Stomach (tissue), 4 donors: ENCODE data around the gene TNS3.

Experiments
- POLR2A ChIP-seq, 4 donors: fragments of 450-650 bp; IDR thresholded peaks; one replicate each; pipeline ENCODE4 v1.6.1; 2016; ENCODE audit warnings: antibody characterized with exemption in 4 of 4, control low read depth in 2 of 4, mild to moderate bottlenecking in 1 of 4, moderate library complexity in 1 of 4
- TF ChIP-seq, protein P1 (sequence below), 7 experiments: fragments of 450-650 bp in 4 of 7; fragments of 200-600 bp in 3 of 7; sonication (generic) in 3 of 7; IDR thresholded peaks; one replicate each; pipeline ENCODE4 v1.5.1; 2016 to 2019; ENCODE audit warnings: antibody characterized with exemption in 7 of 7, control low read depth in 2 of 7, mild to moderate bottlenecking in 1 of 7

DNA sequence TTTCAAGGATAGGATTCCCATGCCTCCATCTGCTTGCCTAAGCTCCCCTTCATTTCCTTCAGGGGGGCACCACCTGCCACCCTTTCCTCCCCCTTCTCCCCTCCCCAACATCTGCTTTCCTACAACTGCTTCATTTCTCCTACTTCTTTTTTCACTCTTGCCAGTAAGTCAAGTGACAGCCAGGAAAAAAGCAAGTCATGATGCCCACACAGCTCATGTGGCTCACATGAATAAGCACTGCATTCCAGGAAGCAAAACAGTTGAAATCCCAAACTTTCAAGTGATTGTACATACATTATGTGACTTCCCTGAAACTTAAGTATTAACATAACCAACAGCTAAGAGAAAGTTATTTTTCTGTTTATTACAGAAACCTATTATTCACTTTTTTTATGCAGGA lies 78.6 kb downstream of the TNS3 start:
- TF ChIP-seq, protein P1, sequence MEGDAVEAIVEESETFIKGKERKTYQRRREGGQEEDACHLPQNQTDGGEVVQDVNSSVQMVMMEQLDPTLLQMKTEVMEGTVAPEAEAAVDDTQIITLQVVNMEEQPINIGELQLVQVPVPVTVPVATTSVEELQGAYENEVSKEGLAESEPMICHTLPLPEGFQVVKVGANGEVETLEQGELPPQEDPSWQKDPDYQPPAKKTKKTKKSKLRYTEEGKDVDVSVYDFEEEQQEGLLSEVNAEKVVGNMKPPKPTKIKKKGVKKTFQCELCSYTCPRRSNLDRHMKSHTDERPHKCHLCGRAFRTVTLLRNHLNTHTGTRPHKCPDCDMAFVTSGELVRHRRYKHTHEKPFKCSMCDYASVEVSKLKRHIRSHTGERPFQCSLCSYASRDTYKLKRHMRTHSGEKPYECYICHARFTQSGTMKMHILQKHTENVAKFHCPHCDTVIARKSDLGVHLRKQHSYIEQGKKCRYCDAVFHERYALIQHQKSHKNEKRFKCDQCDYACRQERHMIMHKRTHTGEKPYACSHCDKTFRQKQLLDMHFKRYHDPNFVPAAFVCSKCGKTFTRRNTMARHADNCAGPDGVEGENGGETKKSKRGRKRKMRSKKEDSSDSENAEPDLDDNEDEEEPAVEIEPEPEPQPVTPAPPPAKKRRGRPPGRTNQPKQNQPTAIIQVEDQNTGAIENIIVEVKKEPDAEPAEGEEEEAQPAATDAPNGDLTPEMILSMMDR (IDR thresholded peaks at IDR 0.05) = no peak
- no peak for TF ChIP-seq POLR2A (IDR thresholded peaks at IDR 0.05)
